HG03196 (cell line): ENCODE results near the gene LRRC59.
"Not testable (repeated sequence)": the region's sequence is repeated elsewhere in the genome, so short reads cannot be mapped to it uniquely, and the experiment has no call there.

Experiments used
- ATAC-seq: cut with Tn5 transposase; IDR thresholded peaks from one replicate; pipeline ENCODE4 v1.9.1; 2021; ENCODE audit not compliant: unreplicated experiment

LRRC59 gene

GRCh38 chr17:50424996-50425681 lies 27.8 kb upstream of the LRRC59 start:
- ATAC-seq = no peak

DNA sequence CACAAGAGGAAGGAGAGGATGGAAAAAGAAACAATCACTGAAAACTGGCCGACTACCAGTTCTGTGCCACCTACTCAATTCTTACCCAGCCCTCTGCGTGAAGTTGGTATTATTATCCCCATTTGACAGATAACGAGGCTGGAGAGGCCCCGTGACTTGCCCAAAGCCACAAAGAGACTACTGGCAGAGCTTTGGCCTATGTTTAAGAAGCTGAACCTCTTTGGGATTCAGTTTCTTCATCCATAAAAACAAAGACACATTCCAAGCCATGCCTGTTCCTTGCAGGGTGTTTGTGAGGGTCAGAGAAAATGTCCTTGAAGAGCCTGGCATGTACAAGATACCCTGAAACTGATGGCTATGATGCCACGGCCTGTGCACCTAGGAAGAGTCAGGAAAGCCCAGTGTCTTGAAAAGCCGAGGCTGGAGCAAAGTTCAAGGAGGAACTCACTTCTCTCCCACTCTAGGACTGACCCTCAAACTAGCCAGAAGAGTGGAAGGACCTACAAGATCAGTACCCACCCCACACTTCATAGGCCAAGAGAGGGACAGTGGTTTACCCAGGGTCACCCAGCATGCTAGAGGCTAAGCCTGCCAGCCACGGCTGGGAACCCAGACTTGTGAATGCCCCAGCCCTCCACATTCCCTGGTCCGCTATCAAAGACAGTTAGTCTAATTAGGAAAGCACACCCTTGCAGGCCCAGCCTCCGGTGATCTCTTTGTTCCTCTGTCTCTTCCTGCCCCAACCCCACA lies 27.1 kb upstream of the LRRC59 start:
- ATAC-seq = no peak

DNA sequence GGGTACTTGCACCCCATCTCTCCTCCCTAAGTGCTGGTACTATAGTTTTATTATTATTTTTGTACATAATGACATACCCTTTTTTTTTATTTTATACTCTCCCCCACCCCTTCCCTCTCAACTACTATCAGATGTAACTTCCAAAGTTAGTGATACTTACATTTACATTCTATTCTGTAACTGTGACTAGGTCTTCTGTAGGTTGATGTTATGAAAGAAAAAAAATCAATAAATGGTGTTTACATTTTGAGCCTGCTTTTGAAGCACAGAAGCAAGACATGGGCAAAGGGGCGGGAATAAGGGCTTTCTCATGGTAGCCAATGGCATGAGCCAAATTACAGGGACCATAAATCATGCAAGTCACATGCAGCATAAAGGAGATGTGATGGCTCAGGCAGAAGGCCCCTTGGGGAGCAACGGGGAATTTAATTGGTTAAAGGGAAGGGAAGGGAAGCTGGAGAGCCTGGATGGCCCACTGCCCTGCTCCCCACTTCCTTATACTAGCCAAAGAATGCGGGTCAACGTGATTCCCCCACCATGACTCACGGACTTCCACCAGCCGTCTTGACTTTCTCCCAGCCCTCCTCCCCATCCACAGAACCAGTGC lies 26.3 kb upstream of the LRRC59 start:
- no peak for ATAC-seq

DNA sequence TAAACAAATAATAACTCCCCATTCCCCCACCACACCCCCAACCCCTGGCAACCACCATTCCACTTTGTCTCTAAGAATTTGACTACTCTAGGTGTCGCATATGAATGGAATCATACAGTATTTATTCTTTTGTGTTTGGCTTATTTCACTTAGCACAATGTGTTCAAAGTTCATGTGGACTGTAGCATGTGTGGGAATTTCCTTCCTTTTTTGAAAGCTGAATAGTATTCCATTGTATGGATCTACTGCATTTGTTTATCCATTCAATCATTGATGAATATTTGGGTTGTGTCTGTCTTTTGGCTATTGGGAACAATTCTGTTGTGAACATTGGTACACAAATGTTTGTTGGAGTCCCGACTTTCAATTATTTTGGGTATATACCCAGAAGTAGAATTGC lies 25.4 kb upstream of the LRRC59 start:
- ATAC-seq = no peak

- no peak for ATAC-seq
Observed at GRCh38 chr17:50421308-50422051, 24.2 kb upstream of the LRRC59 start.

- no peak for ATAC-seq
Observed at GRCh38 chr17:50420419-50421112, 23.2 kb upstream of the LRRC59 start.

DNA sequence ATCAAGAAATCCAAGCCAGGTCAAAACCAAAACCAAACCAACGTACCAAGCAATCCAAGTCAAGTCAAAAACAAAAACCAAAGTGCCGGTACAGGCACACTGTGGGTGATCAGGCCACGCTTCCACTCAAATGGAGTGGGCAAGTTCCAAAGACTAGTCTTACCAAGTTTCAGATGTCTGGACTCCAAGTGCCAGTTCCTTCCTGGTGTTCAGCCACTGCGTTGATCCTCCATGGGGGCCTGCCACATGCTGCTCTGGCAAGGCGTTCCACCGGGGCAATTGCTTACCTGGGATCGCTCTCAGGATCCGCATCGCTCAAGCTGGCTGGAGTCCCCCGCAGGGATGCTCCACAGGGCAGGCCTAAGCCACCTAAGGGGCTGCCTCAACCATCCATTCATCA lies 22.3 kb upstream of the LRRC59 start:
- ATAC-seq = not testable (repeated sequence)

GRCh38 chr17:50414808-50415207 lies 17.5 kb upstream of the LRRC59 start:
- ATAC-seq = no peak

DNA sequence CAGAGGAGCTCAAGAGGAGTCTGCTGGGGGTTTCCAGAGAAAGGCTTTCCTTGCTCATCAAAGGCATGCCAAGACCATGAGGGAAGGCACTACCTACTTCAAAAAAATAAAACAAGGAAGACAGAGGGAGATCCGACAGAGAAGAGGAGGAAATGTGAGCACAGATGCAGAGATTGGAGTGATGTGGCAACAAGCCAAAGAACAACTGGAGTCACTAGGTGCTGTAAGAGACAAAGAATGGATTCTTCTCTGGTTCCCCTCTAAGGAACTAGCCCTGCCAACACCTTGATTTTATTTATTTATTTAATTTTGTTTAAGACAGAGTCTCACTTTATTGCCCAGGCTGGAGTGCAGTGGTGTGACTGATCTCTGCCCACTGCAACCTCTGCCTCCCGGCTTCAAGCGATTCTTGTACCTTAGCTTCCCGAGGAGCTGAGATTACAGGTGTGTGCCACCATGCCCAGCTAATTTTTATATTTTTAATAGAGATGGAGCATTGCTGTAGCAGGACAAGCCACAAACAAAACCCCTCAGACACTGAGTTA lies 14.9 kb upstream of the LRRC59 start:
- ATAC-seq = no peak

GRCh38 chr17:50407921-50408320 lies 10.6 kb upstream of the LRRC59 start:
- ATAC-seq = no peak

GRCh38 chr17:50406578-50406977 lies 9.3 kb upstream of the LRRC59 start:
- ATAC-seq = no peak

- ATAC-seq = not testable (repeated sequence)
Observed at GRCh38 chr17:50405351-50405750, 8.0 kb upstream of the LRRC59 start.

GRCh38 chr17:50399591-50399990 lies 2.3 kb upstream of the LRRC59 start:
- ATAC-seq = not testable (repeated sequence)

DNA sequence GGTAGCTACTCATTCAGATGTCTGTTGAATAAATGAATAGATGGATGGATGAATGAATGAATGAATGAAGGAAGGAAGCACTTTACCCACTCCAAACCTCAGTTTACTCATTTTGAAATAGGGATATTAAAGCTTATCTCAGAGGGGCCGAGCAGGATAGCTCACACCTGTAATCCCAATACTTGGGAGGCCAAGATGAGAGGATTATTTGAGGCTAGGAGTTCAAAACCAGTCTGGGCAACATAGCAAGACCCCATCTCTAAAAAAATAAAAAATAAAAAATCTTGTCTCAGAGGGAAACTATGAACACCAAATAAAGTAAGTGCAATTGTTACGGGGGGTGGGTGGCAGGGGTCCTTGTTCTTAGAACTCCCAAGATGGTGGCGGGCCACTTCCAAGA lies 1.3 kb upstream of the LRRC59 start:
- ATAC-seq = not testable (repeated sequence)

GRCh38 chr17:50397919-50398285 lies 579 bp upstream of the LRRC59 start:
- no peak for ATAC-seq

- ATAC-seq = no peak
Observed at GRCh38 chr17:50396261-50397110, 837 bp downstream of the LRRC59 start.

GRCh38 chr17:50394711-50395110 lies 2.6 kb downstream of the LRRC59 start:
- no peak for ATAC-seq

GRCh38 chr17:50393700-50394099 lies 3.6 kb downstream of the LRRC59 start:
- no peak for ATAC-seq

GRCh38 chr17:50392621-50393020 lies 4.7 kb downstream of the LRRC59 start:
- ATAC-seq = no peak

GRCh38 chr17:50389534-50389933 lies 7.8 kb downstream of the LRRC59 start:
- ATAC-seq = no peak
